IMR-90 (cell line): Measurements from ENCODE around the gene FMN1. TPM values are rescaled to one million over a fixed set of nuclear protein-coding genes. Genes with fewer than 3 reads are reported as not detected.

Experiments
- ATAC-seq: fragments of 200-7000 bp; cut with Tn5 transposase; 2 replicates; pipeline ENCODE4 v1.9.1; 2020; ENCODE audit warnings: low read depth, mild to moderate bottlenecking, moderate library complexity
- BruUV-seq: library from RNA; stranded (reverse); fragments of 400-500 nt; replicated peaks from 2 replicates; lab custom pipeline; 2021; lab: Mats Ljungman, UMichigan
- CTCF ChIA-PET: fragments of 300-600 bp; formaldehyde crosslinking; extraction: SDS; loops from one replicate; lab custom pipeline; 2021; ENCODE audit warnings: antibody characterized with exemption; lab: Yijun Ruan, JAX
- POLR2A ChIA-PET: fragments of 300-600 bp; sonication (Branson Sonifier 250); formaldehyde crosslinking; loops from one replicate; lab custom pipeline; 2022; ENCODE audit warnings: antibody characterized with exemption; ENCODE audit not compliant: unreplicated experiment; lab: Charles Lee
- DNase-seq: peaks from one replicate; pipeline ENCODE4 v3.0.0; 2013
- H2AFZ ChIP-seq: replicated peaks from 2 replicates; pipeline ENCODE3; 2013; ENCODE audit warnings: low read length, mild to moderate bottlenecking; ENCODE audit not compliant: poor library complexity
- H2AK5ac ChIP-seq: 2 replicates; pipeline ENCODE4 v1.6.1; 2013; ENCODE audit warnings: low read depth, low read length, inconsistent platforms
- H2AK9ac ChIP-seq: replicated peaks from 2 replicates; pipeline ENCODE3; 2013; ENCODE audit warnings: mild to moderate bottlenecking, low read depth, low read length, moderate library complexity; ENCODE audit not compliant: poor library complexity
- H2BK120ac ChIP-seq: 2 replicates; pipeline ENCODE4 v1.6.1; 2013; ENCODE audit warnings: low read depth, low read length, inconsistent platforms
- H2BK15ac ChIP-seq: 3 replicates; pipeline ENCODE4 v1.6.1; 2013; ENCODE audit warnings: low read depth, low read length, inconsistent platforms
- H2BK20ac ChIP-seq: 2 replicates; pipeline ENCODE4 v1.6.1; 2013; ENCODE audit warnings: low read depth, mild to moderate bottlenecking, inconsistent platforms, low read length, moderate library complexity
- H2BK5ac ChIP-seq: 2 replicates; pipeline ENCODE4 v1.6.1; 2013; ENCODE audit warnings: mild to moderate bottlenecking, low read depth, low read length, inconsistent platforms; ENCODE audit not compliant: poor library complexity, severe bottlenecking
- H3K14ac ChIP-seq: replicated peaks from 2 replicates; pipeline ENCODE4 v1.6.1; 2013; ENCODE audit warnings: low read depth, low read length, inconsistent platforms
- H3K18ac ChIP-seq: 2 replicates; pipeline ENCODE4 v1.6.1; 2013; ENCODE audit warnings: low read depth, low read length, control low read depth
- H3K23ac ChIP-seq: 2 replicates; pipeline ENCODE4 v1.6.1; 2013; ENCODE audit warnings: low read depth, low read length, inconsistent platforms
- H3K27ac ChIP-seq: 2 replicates; pipeline ENCODE4 v1.5.1; 2013; ENCODE audit warnings: mild to moderate bottlenecking, control low read depth, low read length; ENCODE audit not compliant: insufficient read depth
- H3K27me3 ChIP-seq: 2 replicates; pipeline ENCODE4 v1.6.1; 2013; ENCODE audit warnings: low read length; ENCODE audit not compliant: control insufficient read depth, insufficient read depth
- H3K36me3 ChIP-seq: 2 replicates; pipeline ENCODE4 v1.6.1; 2013; ENCODE audit warnings: low read length, mixed read lengths; ENCODE audit not compliant: control insufficient read depth, insufficient read depth
- H3K4ac ChIP-seq: 2 replicates; pipeline ENCODE4 v1.6.1; 2013; ENCODE audit warnings: low read depth, low read length, inconsistent platforms
- H3K4me1 ChIP-seq: 2 replicates; pipeline ENCODE4 v1.6.1; 2013; ENCODE audit warnings: low read length, mixed read lengths; ENCODE audit not compliant: control insufficient read depth, insufficient read depth
- H3K4me2 ChIP-seq: 2 replicates; pipeline ENCODE4 v1.6.1; 2013; ENCODE audit warnings: low read depth, mild to moderate bottlenecking, control low read depth, low read length, moderate library complexity
- H3K4me3 ChIP-seq: 2 replicates; pipeline ENCODE4 v1.5.1; 2013; ENCODE audit warnings: low read depth, mild to moderate bottlenecking, control low read depth, low read length, moderate library complexity; ENCODE audit not compliant: insufficient read depth
- H3K56ac ChIP-seq: 2 replicates; pipeline ENCODE4 v1.6.1; 2013; ENCODE audit warnings: low read length, inconsistent platforms; ENCODE audit not compliant: insufficient read depth; ENCODE audit errors: extremely low read depth
- H3K79me1 ChIP-seq, 2 experiments: 2 replicates each; pipeline ENCODE4 v1.6.1; 2013; ENCODE audit warnings: low read length in 2 of 2, inconsistent platforms in 1 of 2, low read depth in 1 of 2
- H3K9ac ChIP-seq: 2 replicates; pipeline ENCODE4 v1.6.1; 2013; ENCODE audit warnings: low read depth, low read length, control low read depth
- H3K9me1 ChIP-seq: 2 replicates; pipeline ENCODE4 v1.6.1; 2013; ENCODE audit warnings: low read length, inconsistent platforms; ENCODE audit not compliant: insufficient read depth
- H3K9me3 ChIP-seq: 2 replicates; pipeline ENCODE4 v1.6.1; 2013; ENCODE audit warnings: low read length; ENCODE audit not compliant: control insufficient read depth, insufficient read depth
- H4K20me1 ChIP-seq: 2 replicates; pipeline ENCODE4 v1.6.1; 2013; ENCODE audit warnings: low read length, inconsistent platforms; ENCODE audit not compliant: insufficient read depth
- H4K5ac ChIP-seq: 2 replicates; pipeline ENCODE4 v1.6.1; 2013; ENCODE audit warnings: mild to moderate bottlenecking, low read depth, low read length, control low read depth
- H4K8ac ChIP-seq, 2 experiments: 2 replicates each; pipeline ENCODE4 v1.6.1; 2013; ENCODE audit warnings: low read depth in 2 of 2, low read length in 2 of 2, control low read depth in 1 of 2, inconsistent platforms in 1 of 2
- H4K91ac ChIP-seq: 2 replicates; pipeline ENCODE4 v1.6.1; 2013; ENCODE audit warnings: low read depth, low read length, inconsistent platforms; ENCODE audit not compliant: insufficient read depth
- BHLHE40 ChIP-seq: fragments of 150-350 bp; IDR thresholded peaks from 2 replicates; pipeline ENCODE4 v1.6.1; 2016; ENCODE audit warnings: mild to moderate bottlenecking, low read depth, low read length
- CEBPB ChIP-seq: IDR thresholded peaks from 2 replicates; pipeline ENCODE4 v1.6.1; 2012; ENCODE audit warnings: low read depth, low read length, improper control_type of control experiment
- CTCF ChIP-seq: conservative IDR thresholded peaks from 2 replicates; pipeline ENCODE4 v1.5.1; 2012; ENCODE audit warnings: mild to moderate bottlenecking, low read depth, low read length, improper control_type of control experiment
- ELK1 ChIP-seq: fragments of 150-350 bp; IDR thresholded peaks from 2 replicates; pipeline ENCODE4 v1.6.1; 2016; ENCODE audit warnings: low read depth, mild to moderate bottlenecking, low read length, moderate library complexity, borderline replicate concordance
- FOS ChIP-seq: fragments of 150-350 bp; IDR thresholded peaks from 2 replicates; pipeline ENCODE4 v1.6.1; 2016; ENCODE audit warnings: low read depth, low read length
- MAFK ChIP-seq: IDR thresholded peaks from 2 replicates; pipeline ENCODE4 v1.6.1; 2012; ENCODE audit warnings: low read depth, low read length, improper control_type of control experiment
- MAZ ChIP-seq: IDR thresholded peaks from 2 replicates; pipeline ENCODE4 v1.6.1; 2012; ENCODE audit warnings: low read depth, mild to moderate bottlenecking, low read length, improper control_type of control experiment, moderate library complexity, borderline replicate concordance
- NFE2L2 ChIP-seq: fragments of 150-350 bp; IDR thresholded peaks from 2 replicates; pipeline ENCODE4 v1.6.1; 2016; ENCODE audit warnings: low read depth, mild to moderate bottlenecking, low read length
- RAD21 ChIP-seq: IDR thresholded peaks from 2 replicates; pipeline ENCODE4 v1.6.1; 2012; ENCODE audit warnings: low read length, improper control_type of control experiment
- RCOR1 ChIP-seq: IDR thresholded peaks from 2 replicates; pipeline ENCODE4 v1.6.1; 2012; ENCODE audit warnings: mild to moderate bottlenecking, low read length, improper control_type of control experiment; ENCODE audit not compliant: insufficient replicate concordance
- RFX5 ChIP-seq: IDR thresholded peaks from 2 replicates; pipeline ENCODE4 v1.8.0; 2012; ENCODE audit warnings: low read depth, mild to moderate bottlenecking, low read length, moderate library complexity
- SMC3 ChIP-seq: fragments of 150-350 bp; IDR thresholded peaks from 2 replicates; pipeline ENCODE4 v1.6.1; 2016; ENCODE audit warnings: low read depth, mild to moderate bottlenecking, antibody characterized with exemption, low read length, moderate library complexity
- WGBS, 2 experiments: methylation state at CpG; one replicate each; pipeline versions ENCODE4 v1.1.5 to v1.1.7; 2013; ENCODE audit warnings: missing lambda C conversion rate in 2 of 2; ENCODE audit not compliant: insufficient read length in 1 of 2; ENCODE audit errors: extremely low coverage in 2 of 2; 5-methylcytosine and 5-hydroxymethylcytosine counted together
- dilution Hi-C: fragments of 300-500 bp; cut with HindIII; formaldehyde crosslinking; loops from one replicate; pipeline ENCODE4 v1.14.3; 2018; ENCODE audit warnings: low sequenced_read_pairs; ENCODE audit not compliant: unreplicated experiment
- in situ Hi-C: fragments of 300-500 bp; cut with MboI; formaldehyde crosslinking; loops from 3 replicates; pipeline ENCODE4 v1.14.3; 2019; ENCODE audit warnings: low sequenced_read_pairs, inconsistent platforms, mixed read lengths
- intact Hi-C: fragments of 100-400 bp; cut with micrococcal nuclease; formaldehyde crosslinking; loops from 2 replicates; pipeline ENCODE4 v1.10.0; 2022
- polyA plus RNA-seq, 3 experiments: library from polyadenylated mRNA; depleted of rRNA; stranded (reverse); fragments of >200 nt; gene quantifications; 2 replicates each; pipeline ENCODE4 v1.2.3, GENCODE V29; 2012; ENCODE audit warnings: low replicate concordance in 1 of 3
- total RNA-seq: library from RNA; depleted of rRNA; stranded (reverse); fragments of >200 nt; gene quantifications from 2 replicates; pipeline ENCODE4 v1.2.3, GENCODE V29; 2012

FMN1 gene
- total and polyA plus RNA-seq, 2 of the 4 experiments (the other 2 are of a cell fraction), result 7.3 to 17.6 TPM

GRCh38 chr15:33067456-33067855 lies 127.1 kb downstream of the FMN1 start:
- H3K4ac ChIP-seq, result peak overlapping the region; percentile 88
- peak overlapping the region; percentile 97 for H3K14ac ChIP-seq
- DNase-seq (peak; percentile 91), ATAC-seq (peak; percentile 45)
- peak overlapping the region; percentile 78 to 94 for H4K8ac ChIP-seq
- H3K18ac ChIP-seq, result peak overlapping the region; percentile 49
- H2AFZ ChIP-seq, result peak overlapping the region; percentile 74
- peak overlapping the region; percentile 89 for H2BK120ac ChIP-seq
- H2AK5ac ChIP-seq, result peak overlapping the region; percentile 91; the same call in 1 of the 2 replicates
- H3K4me3 ChIP-seq, result no peak overlapping the region
- H3K36me3 ChIP-seq, result no peaks in the 10 kb centered on the region
- no peaks in the 10 kb centered on the region for H3K27me3 ChIP-seq
- H3K27ac ChIP-seq, result peak overlapping the region; percentile 81
- H3K9ac ChIP-seq, result peak overlapping the region; percentile 1
- ChIA-PET POLR2A (no interaction called here), CTCF (no interaction called here)
- H3K79me1 ChIP-seq, result peaks cover 19 to 62% of the 10 kb centered on the region in 2 experiments
- no peaks in the 10 kb centered on the region for H3K9me3 ChIP-seq
- peak overlapping the region; percentile 66 for H2AK9ac ChIP-seq
- peak overlapping the region; percentile 80; the same call in 2 of the 3 replicates for H2BK15ac ChIP-seq
- WGBS, 2 experiments, result 68% methylated on average over 5 of the region's 9 CpGs; no CpG with 5 or more reads in 1 of the 2 experiments
- peak overlapping the region; percentile 59 for H3K56ac ChIP-seq
- peak overlapping the region; percentile 87; the same call in 1 of the 2 replicates for H3K23ac ChIP-seq
- H3K4me2 ChIP-seq, result peak overlapping the region; percentile 11
- H4K91ac ChIP-seq, result peak overlapping the region; percentile 87
- H3K9me1 ChIP-seq, result peaks cover 18% of the 10 kb centered on the region
- peaks cover 29% of the 10 kb centered on the region for H3K4me1 ChIP-seq
- TF ChIP-seq CTCF (no peak), MAFK (no peak; the same call in 1 of the 2 replicates), RAD21 (no peak), RCOR1 (peak; percentile 27), BHLHE40 (no peak), SMC3 (no peak), RFX5 (no peak), MAZ (no peak), ELK1 (no peak), NFE2L2 (no peak), FOS (no peak), CEBPB (peak; percentile 21; the same call in 1 of the 2 replicates)
- peak overlapping the region; percentile 75 for H4K5ac ChIP-seq
- H4K20me1 ChIP-seq, result peaks cover 42% of the 10 kb centered on the region; the same call in 1 of the 2 replicates
- BruUV-seq, result no TSS peak
- H2BK20ac ChIP-seq, result peak overlapping the region; percentile 84
- intact Hi-C loops, result no loop called here
- H2BK5ac ChIP-seq, result peak overlapping the region; percentile 78
- in situ Hi-C loops, result loop anchor here (25.0 kb wide), 1 partner anchor 620 kb away; no protein-coding TSS in a partner anchor
- dilution Hi-C loops, result no loop called here
